Hepatocyte (in vitro differentiated cells): Measurements from ENCODE around the gene BCAS3. TPM values are rescaled to one million over a fixed set of nuclear protein-coding genes. Genes with fewer than 3 reads are reported as not detected.

Experiments
- DNase-seq: peaks from one replicate; pipeline ENCODE4 v3.0.0-alpha.2; 2016; ENCODE audit warnings: low spot score
- H2AFZ ChIP-seq: fragments of 200-600 bp; sonication (generic); 2 replicates; pipeline ENCODE4 v1.6.0; 2016; ENCODE audit warnings: antibody characterized with exemption, mild to moderate bottlenecking
- H3K27ac ChIP-seq: fragments of 200-600 bp; sonication (generic); 2 replicates; pipeline ENCODE4 v1.5.1; 2016; ENCODE audit warnings: mild to moderate bottlenecking
- H3K27me3 ChIP-seq: fragments of 200-600 bp; sonication (generic); 2 replicates; pipeline ENCODE4 v1.6.1; 2016
- H3K36me3 ChIP-seq: fragments of 200-600 bp; sonication (generic); replicated peaks from 2 replicates; pipeline ENCODE4 v1.5.1; 2016; ENCODE audit warnings: low read depth; ENCODE audit not compliant: insufficient read depth
- H3K4me1 ChIP-seq: fragments of 200-600 bp; sonication (generic); 2 replicates; pipeline ENCODE4 v1.5.1; 2016; ENCODE audit warnings: mild to moderate bottlenecking, moderate library complexity; ENCODE audit not compliant: insufficient read depth
- H3K4me2 ChIP-seq: fragments of 200-600 bp; sonication (generic); 2 replicates; pipeline ENCODE4 v1.6.0; 2016
- H3K4me3 ChIP-seq: fragments of 200-600 bp; sonication (generic); 2 replicates; pipeline ENCODE4 v1.5.1; 2016; ENCODE audit warnings: mild to moderate bottlenecking
- H3K79me2 ChIP-seq: fragments of 200-600 bp; sonication (generic); 2 replicates; pipeline ENCODE4 v1.6.0; 2017; ENCODE audit warnings: mild to moderate bottlenecking
- H3K9me2 ChIP-seq: fragments of 200-600 bp; sonication (generic); replicated peaks from 2 replicates; pipeline ENCODE4 v1.6.0; 2017; ENCODE audit warnings: mild to moderate bottlenecking; ENCODE audit not compliant: insufficient read depth
- H3K9me3 ChIP-seq: fragments of 200-600 bp; sonication (generic); 2 replicates; pipeline ENCODE4 v1.5.1; 2016; ENCODE audit warnings: low read depth, mild to moderate bottlenecking
- H4K20me1 ChIP-seq: fragments of 200-600 bp; sonication (generic); 2 replicates; pipeline ENCODE4 v1.6.0; 2016; ENCODE audit warnings: mild to moderate bottlenecking; ENCODE audit not compliant: insufficient read depth, poor library complexity, severe bottlenecking
- CTCF ChIP-seq: fragments of 200-600 bp; sonication (generic); IDR thresholded peaks from 2 replicates; pipeline ENCODE4 v1.5.1; 2016; ENCODE audit warnings: antibody characterized with exemption, mild to moderate bottlenecking; ENCODE audit not compliant: poor library complexity
- EZH2 ChIP-seq: fragments of 200-600 bp; sonication (generic); IDR thresholded peaks from 2 replicates; pipeline ENCODE4 v1.6.1; 2016; ENCODE audit warnings: antibody characterized with exemption, mild to moderate bottlenecking, borderline replicate concordance
- EZH2phosphoT487 ChIP-seq: fragments of 200-600 bp; sonication (generic); IDR thresholded peaks from one replicate; pipeline ENCODE4 v1.6.1; 2018; ENCODE audit warnings: antibody characterized with exemption, mild to moderate bottlenecking, low read depth, moderate library complexity; ENCODE audit not compliant: unreplicated experiment, severe bottlenecking
- WGBS: methylation state at CpG from one replicate; pipeline ENCODE4 v1.1.6; 2016; ENCODE audit warnings: low lambda C conversion rate; ENCODE audit errors: missing lambda C conversion rate; 5-methylcytosine and 5-hydroxymethylcytosine counted together
- polyA plus RNA-seq: library from polyadenylated mRNA; unstranded; fragments of >200 nt; fragmentation: Nextera tagmentation; extraction: Ambion mirVana; gene quantifications from 2 replicates; pipeline ENCODE4 v1.2.1, GENCODE V29; 2016
- total RNA-seq: library from RNA; depleted of rRNA; stranded (reverse); fragments of >200 nt; gene quantifications from 2 replicates; pipeline ENCODE4 v1.2.3, GENCODE V29; 2014

The BCAS3 gene
- total and polyA plus RNA-seq, 2 experiments from 2014 or later: 16.5 to 58.8 TPM

- H3K9me3 ChIP-seq: no peaks in the 10 kb centered on the region
- H3K27me3 ChIP-seq: peaks cover 43% of the 10 kb centered on the region
- no peak for DNase-seq
- WGBS: 57% methylated on average over 10 of the region's 10 CpGs
- no peaks in the 10 kb centered on the region for H3K9me2 ChIP-seq
- H3K4me3 ChIP-seq: no peak overlapping the region
- TF ChIP-seq EZH2 (no peak), EZH2phosphoT487 (no peak), CTCF (no peak)
- H4K20me1 ChIP-seq: no peaks in the 10 kb centered on the region
- H3K4me2 ChIP-seq: peak overlapping the region; percentile 99
- H3K79me2 ChIP-seq: peaks cover 66% of the 10 kb centered on the region
- no peaks in the 10 kb centered on the region for H3K36me3 ChIP-seq
- no peak overlapping the region for H2AFZ ChIP-seq
- H3K4me1 ChIP-seq: peaks cover 16% of the 10 kb centered on the region
- H3K27ac ChIP-seq: peak overlapping the region; percentile 99
Measured at GRCh38 chr17:61394630-61395408, 717.2 kb downstream of the BCAS3 start.

GRCh38 chr17:61395409-61395982 is 717.8 kb downstream of the BCAS3 start:
- Histone ChIP-seq H3K27me3 (peaks cover 43% of the 10 kb centered on the region), H3K27ac (peak overlapping the region; percentile 99)

GRCh38 chr17:61395983-61396585 is 718.4 kb downstream of the BCAS3 start:
- peaks cover 70% of the 10 kb centered on the region for H3K79me2 ChIP-seq
- H3K4me3 ChIP-seq: peak overlapping the region; percentile 75
- TF ChIP-seq EZH2: peak; percentile 23
- no peak for TF ChIP-seq EZH2phosphoT487
- no peak for DNase-seq
- H4K20me1 ChIP-seq: peaks cover 5% of the 10 kb centered on the region
- no peaks in the 10 kb centered on the region for H3K9me2 ChIP-seq
- peak overlapping the region; percentile 49 for H2AFZ ChIP-seq
- no peaks in the 10 kb centered on the region for H3K9me3 ChIP-seq
- peak overlapping the region; percentile 99 for H3K4me2 ChIP-seq
- H3K36me3 ChIP-seq: no peaks in the 10 kb centered on the region
- H3K27me3 ChIP-seq: peaks cover 49% of the 10 kb centered on the region
- WGBS: 17% methylated on average over 47 of the region's 63 CpGs
- H3K27ac ChIP-seq: peak overlapping the region; percentile 99
- peaks cover 16% of the 10 kb centered on the region for H3K4me1 ChIP-seq

More at GRCh38 chr17:61395409-61395982, 717.8 kb downstream of the BCAS3 start:
- Histone ChIP-seq H2AFZ (no peak overlapping the region), H3K9me3 (no peaks in the 10 kb centered on the region), H3K9me2 (no peaks in the 10 kb centered on the region), H3K79me2 (peaks cover 65% of the 10 kb centered on the region), H4K20me1 (peaks cover under 1% of the 10 kb centered on the region), H3K4me1 (peaks cover 16% of the 10 kb centered on the region), H3K4me2 (peak overlapping the region; percentile 99), H3K4me3 (peak overlapping the region; percentile 75), H3K36me3 (no peaks in the 10 kb centered on the region)
- TF ChIP-seq EZH2phosphoT487 (no peak), EZH2 (no peak), CTCF (no peak)
- DNase-seq: no peak
- 31% methylated on average over 31 of the region's 38 CpGs for WGBS

- 2% methylated on average over 30 of the region's 46 CpGs for WGBS
- H3K79me2 ChIP-seq: peaks cover 76% of the 10 kb centered on the region
- peaks cover 55% of the 10 kb centered on the region for H3K27me3 ChIP-seq
- H3K9me3 ChIP-seq: no peaks in the 10 kb centered on the region
- H3K4me1 ChIP-seq: peaks cover 16% of the 10 kb centered on the region
- DNase-seq: no peak
- peak overlapping the region; percentile 99 for H3K4me2 ChIP-seq
- H3K27ac ChIP-seq: peak overlapping the region; percentile 99
- no peaks in the 10 kb centered on the region for H3K36me3 ChIP-seq
- TF ChIP-seq EZH2phosphoT487 (no peak), EZH2 (peak; percentile 74), CTCF (no peak)
- H2AFZ ChIP-seq: peak overlapping the region; percentile 49
- no peaks in the 10 kb centered on the region for H3K9me2 ChIP-seq
- peaks cover 8% of the 10 kb centered on the region for H4K20me1 ChIP-seq
- H3K4me3 ChIP-seq: peak overlapping the region; percentile 75
Measured at GRCh38 chr17:61396586-61397085, 719.0 kb downstream of the BCAS3 start.
